SK-MEL-5 (cell line): ENCODE results near the gene UQCRHL. TPM values are rescaled to one million over a fixed set of nuclear protein-coding genes. Genes with fewer than 3 reads are reported as not detected.

Source experiments
- DNase-seq: peaks from one replicate; pipeline ENCODE4 v3.0.0-alpha.2; 2016; ENCODE audit warnings: low read depth, low spot score
- in situ Hi-C: cut with HindIII; loops from 2 replicates; pipeline ENCODE4 v1.10.0; 2016; ENCODE audit warnings: low sequenced_read_pairs, high pct_unique_total_duplicates, low pct_unique_long_range_greater_than_20kb
- total RNA-seq: library from RNA; depleted of rRNA; stranded (reverse); fragments of >200 nt; shearing (Covaris generic); gene quantifications from 2 replicates; pipeline ENCODE4 v1.2.3, GENCODE V29; 2014

Gene UQCRHL
- total RNA-seq, 1 experiment from 2014 or later: 8.3 TPM

- no peak for DNase-seq
- in situ Hi-C loops: no loop called here
These were observed 3.4 kb downstream of the UQCRHL start for GRCh38 chr1:15804060-15804459.

GRCh38 chr1:15803380-15803779, 4.1 kb downstream of the UQCRHL start:
- in situ Hi-C loops: no loop called here
- DNase-seq: peak; percentile 53

GRCh38 chr1:15802234-15802965, 5.0 kb downstream of the UQCRHL start:
- no peak for DNase-seq
- in situ Hi-C loops: no loop called here

GRCh38 chr1:15799928-15800835, 7.3 kb downstream of the UQCRHL start:
- in situ Hi-C loops: no loop called here
- no peak for DNase-seq

GRCh38 chr1:15799004-15799867, 8.2 kb downstream of the UQCRHL start:
- in situ Hi-C loops: no loop called here
- peak; percentile 39 for DNase-seq

GRCh38 chr1:15797614-15798390, 9.6 kb downstream of the UQCRHL start:
- no peak for DNase-seq
- in situ Hi-C loops: no loop called here

GRCh38 chr1:15796086-15796462, 11.4 kb downstream of the UQCRHL start:
- in situ Hi-C loops: no loop called here

GRCh38 chr1:15788624-15789301, 18.7 kb downstream of the UQCRHL start:
- no peak for DNase-seq
- in situ Hi-C loops: no loop called here

More at GRCh38 chr1:15796086-15796462, 11.4 kb downstream of the UQCRHL start:
- no peak for DNase-seq

GRCh38 chr1:15786581-15786980, 20.9 kb downstream of the UQCRHL start:
- in situ Hi-C loops: no loop called here
- DNase-seq: no peak

- in situ Hi-C loops: no loop called here
These were observed 21.8 kb downstream of the UQCRHL start for GRCh38 chr1:15785683-15786082.

GRCh38 chr1:15777909-15778707, 29.3 kb downstream of the UQCRHL start:
- in situ Hi-C loops: no loop called here
- DNase-seq: no peak

More at GRCh38 chr1:15785683-15786082, 21.8 kb downstream of the UQCRHL start:
- no peak for DNase-seq

- no peak for DNase-seq
- in situ Hi-C loops: no loop called here
These were observed 31.7 kb downstream of the UQCRHL start for GRCh38 chr1:15775706-15776105.

GRCh38 chr1:15771836-15772515, 35.5 kb downstream of the UQCRHL start:
- no peak for DNase-seq
- in situ Hi-C loops: no loop called here

- in situ Hi-C loops: no loop called here
- DNase-seq: no peak
These were observed 37.0 kb downstream of the UQCRHL start for GRCh38 chr1:15770313-15770962.

- DNase-seq: no peak
- in situ Hi-C loops: no loop called here
These were observed 39.1 kb downstream of the UQCRHL start for GRCh38 chr1:15768388-15768787.
